ENCODE data around the gene PCDH9. TPM values are rescaled to one million over a fixed set of nuclear protein-coding genes. Genes with fewer than 3 reads are reported as not detected.

Gene PCDH9
- total and polyA plus RNA-seq, 2 of the 4 experiments (the other 2 are of a cell fraction) = 2.2 to 10.2 TPM

DNA sequence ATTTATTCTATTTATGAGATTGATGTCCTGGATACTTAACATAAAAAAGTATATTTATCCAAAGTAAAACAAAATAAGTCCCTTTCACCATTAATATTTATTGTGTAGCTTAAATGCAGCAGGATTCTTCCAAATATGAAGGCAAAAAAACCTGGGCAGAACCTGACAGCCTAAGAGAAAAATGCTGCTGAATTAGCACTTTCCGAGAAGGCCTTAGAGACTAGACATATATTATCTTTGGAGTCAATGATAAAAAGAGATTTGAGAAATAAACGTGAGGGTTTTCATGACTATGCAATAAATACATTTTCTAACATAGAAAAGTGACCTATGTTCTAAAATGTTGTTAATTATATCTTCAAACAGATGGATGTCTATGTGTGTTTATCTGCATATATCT is 566.9 kb downstream of the PCDH9 start:
- no TSS peak for BruUV-seq (replicated peaks)
- H3K14ac ChIP-seq (replicated peaks; ENCODE audit: low read depth, low read length) = no peak overlapping the region
- POLR2A ChIA-PET (ENCODE audit: unreplicated experiment) = no interaction called here

More for the DNA sequence above, 566.9 kb downstream of the PCDH9 start:
- Histone ChIP-seq H2BK5ac (ENCODE audit: low read depth, low read length, poor library complexity, severe bottlenecking) (no peak overlapping the region), H3K9me1 (ENCODE audit: insufficient read depth, low read length) (peaks cover 3% of the 10 kb centered on the region), H4K20me1 (ENCODE audit: insufficient read depth, low read length) (no peaks in the 10 kb centered on the region), H2BK15ac (ENCODE audit: low read depth, low read length) (no peak overlapping the region), H3K79me1 (ENCODE audit: low read depth in 1 of 2, low read length in 2 of 2) (no peaks in the 10 kb centered on the region), H3K4me2 (ENCODE audit: low read depth, low read length) (no peak overlapping the region), H2BK120ac (ENCODE audit: low read depth, low read length) (no peak overlapping the region), H3K27me3 (ENCODE audit: control insufficient read depth, insufficient read depth, low read length) (no peaks in the 10 kb centered on the region), H2AK9ac (replicated peaks; ENCODE audit: low read depth, low read length, poor library complexity) (no peak overlapping the region), H3K18ac (ENCODE audit: low read depth, low read length) (no peak overlapping the region), H4K91ac (ENCODE audit: insufficient read depth, low read depth, low read length) (no peak overlapping the region), H3K4me3 (ENCODE audit: insufficient read depth, low read depth, low read length) (no peak overlapping the region), H2AFZ (replicated peaks; ENCODE audit: low read length, poor library complexity) (no peak overlapping the region), H2BK20ac (ENCODE audit: low read depth, low read length) (no peak overlapping the region), H4K5ac (ENCODE audit: low read depth, low read length) (no peak overlapping the region), H3K56ac (ENCODE audit: extremely low read depth, insufficient read depth, low read length) (no peak overlapping the region), H3K4ac (ENCODE audit: low read depth, low read length) (no peak overlapping the region), H3K9me3 (ENCODE audit: control insufficient read depth, insufficient read depth, low read length) (no peaks in the 10 kb centered on the region), H3K36me3 (ENCODE audit: control insufficient read depth, insufficient read depth, low read length) (no peaks in the 10 kb centered on the region), H3K27ac (ENCODE audit: insufficient read depth, low read length) (no peak overlapping the region), H3K23ac (ENCODE audit: low read depth, low read length) (no peak overlapping the region), H4K8ac (ENCODE audit: low read depth in 2 of 2, low read length in 2 of 2) (no peak overlapping the region), H3K9ac (ENCODE audit: low read depth, low read length) (no peak overlapping the region), H2AK5ac (ENCODE audit: low read depth, low read length) (no peak overlapping the region), H3K4me1 (ENCODE audit: control insufficient read depth, insufficient read depth, low read length) (peaks cover 8% of the 10 kb centered on the region)
- CTCF ChIA-PET = no interaction called here
- DNase-seq (no peak), ATAC-seq (ENCODE audit: low read depth) (no peak)
- intact Hi-C loops (cut with micrococcal nuclease) (no loop called here), in situ Hi-C loops (cut with MboI; ENCODE audit: low sequenced_read_pairs) (no loop called here), dilution Hi-C loops (cut with HindIII; ENCODE audit: low sequenced_read_pairs, unreplicated experiment) (no loop called here)
- no CpG with 5 or more reads among the region's 2 CpGs for WGBS, 2 experiments (ENCODE audit: extremely low coverage in 2 of 2, insufficient read length in 1 of 2)
- TF ChIP-seq NFE2L2 (IDR thresholded peaks at IDR 0.05; ENCODE audit: low read depth, low read length) (no peak), CHD1 (IDR thresholded peaks at IDR 0.05; ENCODE audit: low read depth, low read length) (no peak), MAFK (IDR thresholded peaks at IDR 0.05; ENCODE audit: low read depth, low read length) (peak; percentile 22; the same call in 1 of the 2 replicates)

Measured in IMR-90 (cell line).